Measurements from ENCODE around the gene MRPL52. TPM values are rescaled to one million over a fixed set of nuclear protein-coding genes. Genes with fewer than 3 reads are reported as not detected.

The MRPL52 gene
- total RNA-seq, 1 experiment from 2014 or later: 134 TPM

DNA sequence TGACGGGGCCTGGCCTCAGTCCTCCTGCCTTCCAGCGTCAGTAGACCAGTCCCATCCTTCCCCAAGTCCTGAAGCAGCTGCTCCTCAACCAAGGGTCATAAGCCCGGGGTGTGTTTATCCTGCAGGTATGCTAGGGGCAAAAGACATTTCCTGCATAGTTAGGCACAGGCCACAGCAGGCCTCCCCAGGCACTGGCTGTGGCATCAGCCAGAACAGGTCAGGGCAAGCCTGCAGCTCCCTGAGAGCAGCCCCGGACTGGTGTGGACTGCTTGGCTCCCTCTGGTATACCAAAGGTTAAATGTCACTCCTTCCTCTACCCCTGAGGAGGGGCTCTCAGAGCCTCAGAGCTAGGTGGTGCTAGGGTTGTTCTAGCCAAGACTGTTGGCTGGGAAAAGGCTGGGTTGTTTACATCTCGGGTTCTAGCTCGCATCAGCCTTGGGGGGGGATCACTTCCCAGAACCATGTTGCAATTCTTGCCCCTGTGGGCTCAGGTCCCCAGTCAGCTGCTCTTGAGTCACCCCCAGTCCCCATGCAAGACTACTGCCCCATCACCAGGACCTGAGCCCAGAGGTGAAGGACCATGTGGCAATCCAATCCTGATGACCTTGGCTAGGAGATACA lies 9.6 kb downstream of the MRPL52 start:
- peaks cover 3 to 8% of the 10 kb centered on the region in 2 experiments; a peak in 3 of 4 replicates for H3K36me3 ChIP-seq (ENCODE audit: control insufficient read depth in 1 of 2, insufficient read depth in 2 of 2, low read length in 2 of 2)
- CTCF ChIA-PET: no interaction called here
- intact Hi-C loops (cut with micrococcal nuclease): no loop called here

More for the DNA sequence above, 9.6 kb downstream of the MRPL52 start:
- RAD21 ChIA-PET (ENCODE audit: low non-redundant PET in 1 of 2, low total read pairs in 2 of 2, uncharacterized antibody in 2 of 2, unreplicated experiment in 2 of 2): no interaction called here
- Histone ChIP-seq H3K27me3 (ENCODE audit: insufficient read depth, low read length) (no peaks in the 10 kb centered on the region), H3K4me2 (ENCODE audit: low read length) (no peak overlapping the region), H2AFZ (ENCODE audit: low read depth, low read length, poor library complexity, severe bottlenecking) (no peak overlapping the region), H3K9me2 (ENCODE audit: insufficient read depth) (no peaks in the 10 kb centered on the region), H3K79me2 (ENCODE audit: insufficient read depth, low read length) (no peaks in the 10 kb centered on the region), H4K20me1 (ENCODE audit: insufficient read depth) (no peaks in the 10 kb centered on the region), H3K9ac (ENCODE audit: low read length) (no peak overlapping the region), H3K4me3 (replicated peaks in 1 of 2; ENCODE audit: low read depth in 1 of 2, low read length in 2 of 2) (no peak overlapping the region), H3K4me1 (ENCODE audit: control insufficient read depth in 1 of 2, insufficient read depth in 2 of 2, low read length in 2 of 2) (peaks cover 0 to 14% of the 10 kb centered on the region in 2 experiments; a peak in 1 of 4 replicates), H3K9me3 (ENCODE audit: control insufficient read depth in 1 of 2, insufficient read depth in 1 of 2, low read depth in 1 of 2, low read length in 2 of 2) (no peaks in the 10 kb centered on the region), H3K27ac (ENCODE audit: low read depth, low read length) (no peak overlapping the region)
- ATAC-seq: no peak
- no peak for TF ChIP-seq SP1 (IDR thresholded peaks at IDR 0.05; ENCODE audit: low read depth)
- TF ChIP-seq, protein P1, sequence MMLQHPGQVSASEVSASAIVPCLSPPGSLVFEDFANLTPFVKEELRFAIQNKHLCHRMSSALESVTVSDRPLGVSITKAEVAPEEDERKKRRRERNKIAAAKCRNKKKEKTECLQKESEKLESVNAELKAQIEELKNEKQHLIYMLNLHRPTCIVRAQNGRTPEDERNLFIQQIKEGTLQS (IDR thresholded peaks at IDR 0.05): no peak
- TF ChIP-seq, protein P2, sequence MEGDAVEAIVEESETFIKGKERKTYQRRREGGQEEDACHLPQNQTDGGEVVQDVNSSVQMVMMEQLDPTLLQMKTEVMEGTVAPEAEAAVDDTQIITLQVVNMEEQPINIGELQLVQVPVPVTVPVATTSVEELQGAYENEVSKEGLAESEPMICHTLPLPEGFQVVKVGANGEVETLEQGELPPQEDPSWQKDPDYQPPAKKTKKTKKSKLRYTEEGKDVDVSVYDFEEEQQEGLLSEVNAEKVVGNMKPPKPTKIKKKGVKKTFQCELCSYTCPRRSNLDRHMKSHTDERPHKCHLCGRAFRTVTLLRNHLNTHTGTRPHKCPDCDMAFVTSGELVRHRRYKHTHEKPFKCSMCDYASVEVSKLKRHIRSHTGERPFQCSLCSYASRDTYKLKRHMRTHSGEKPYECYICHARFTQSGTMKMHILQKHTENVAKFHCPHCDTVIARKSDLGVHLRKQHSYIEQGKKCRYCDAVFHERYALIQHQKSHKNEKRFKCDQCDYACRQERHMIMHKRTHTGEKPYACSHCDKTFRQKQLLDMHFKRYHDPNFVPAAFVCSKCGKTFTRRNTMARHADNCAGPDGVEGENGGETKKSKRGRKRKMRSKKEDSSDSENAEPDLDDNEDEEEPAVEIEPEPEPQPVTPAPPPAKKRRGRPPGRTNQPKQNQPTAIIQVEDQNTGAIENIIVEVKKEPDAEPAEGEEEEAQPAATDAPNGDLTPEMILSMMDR (IDR thresholded peaks at IDR 0.05 in 2 of 3, conservative IDR thresholded peaks at IDR 0.05 in 1 of 3; ENCODE audit: borderline replicate concordance in 1 of 3, insufficient read depth in 1 of 3, low read depth in 2 of 3, low read length in 2 of 3): no peak
- TF ChIP-seq, protein P3, sequence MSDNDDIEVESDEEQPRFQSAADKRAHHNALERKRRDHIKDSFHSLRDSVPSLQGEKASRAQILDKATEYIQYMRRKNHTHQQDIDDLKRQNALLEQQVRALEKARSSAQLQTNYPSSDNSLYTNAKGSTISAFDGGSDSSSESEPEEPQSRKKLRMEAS (IDR thresholded peaks at IDR 0.05): no peak
- TF ChIP-seq EZH2 (IDR thresholded peaks at IDR 0.05): no peak
- no peak for TF ChIP-seq TCF7L2 (IDR thresholded peaks at IDR 0.05; ENCODE audit: borderline replicate concordance, extremely low read depth, insufficient read depth, insufficient read length)
- no peak for DNase-seq (ENCODE audit: low read depth, low spot score)
- no TSS peak for BruUV-seq (replicated peaks)
- POLR2A ChIA-PET: no interaction called here
